NCI-H82 treated with DMSO at 0.1 percent for 48 hours (cell line): Measurements from ENCODE around the gene RINL.

ENCODE experiments used
- DNase-seq: peaks from one replicate; lab custom pipeline; 2025; ENCODE audit not compliant: unreplicated experiment; lab: John Stamatoyannopoulos, UW

RINL gene

DNA sequence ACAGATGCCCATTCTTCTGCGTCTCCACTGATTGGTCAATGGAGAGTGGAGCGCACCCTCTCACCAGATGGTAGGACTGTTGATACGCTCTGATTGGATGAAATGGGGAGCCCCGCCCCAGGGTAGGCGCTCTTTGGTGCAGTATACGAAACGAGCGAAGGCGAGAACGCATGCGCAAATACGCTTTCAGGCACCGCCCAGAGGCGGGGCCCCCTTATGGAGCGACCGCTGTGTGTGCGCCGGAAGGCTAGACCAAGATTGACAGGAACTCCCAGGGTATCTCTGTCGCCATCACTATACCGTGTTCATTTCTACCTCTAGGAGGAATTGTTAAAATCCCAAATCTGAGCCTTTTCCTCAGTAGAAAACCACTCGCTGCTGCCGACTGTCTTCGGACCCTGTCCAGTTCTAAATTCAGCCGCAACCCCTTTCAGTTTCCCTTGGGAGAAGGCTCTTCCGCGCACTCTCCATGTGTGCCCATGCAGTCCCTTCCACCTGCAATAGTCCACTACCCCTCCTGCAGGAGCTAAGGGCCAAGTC, 27.6 kb downstream of the RINL start:
- no peak for DNase-seq

DNA sequence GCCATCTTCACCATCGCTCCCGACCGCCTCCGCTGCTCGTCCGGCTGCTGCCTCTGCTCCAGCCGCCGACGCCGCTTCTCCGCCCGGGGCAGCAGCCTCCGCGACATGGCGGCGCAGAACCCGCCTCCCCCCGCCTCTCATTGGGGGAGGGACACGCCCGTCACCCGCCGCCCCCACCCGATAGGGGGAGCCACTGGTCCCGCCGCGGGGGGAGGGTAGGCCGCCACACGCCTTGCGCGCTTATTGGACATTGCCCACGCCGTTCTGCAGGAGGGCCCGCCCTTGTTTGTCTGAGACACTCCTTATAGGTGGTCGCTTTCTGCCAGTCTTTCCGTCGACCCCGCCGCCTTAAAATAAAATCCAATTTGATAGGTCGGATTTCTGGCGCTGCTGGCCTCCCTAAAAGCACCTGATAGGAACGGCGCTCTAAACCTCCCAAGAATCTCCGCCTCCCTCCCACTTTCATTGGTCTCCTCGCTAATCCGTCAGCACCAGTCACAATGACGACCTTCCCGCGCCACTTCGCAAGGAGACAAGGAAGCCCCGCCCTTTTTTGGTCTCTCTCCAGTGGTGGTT, 28.1 kb downstream of the RINL start, which contains the start of gene HNRNPL:
Gene HNRNPL (minus strand): TSS at position 127 of the 576 bp plus-strand sequence. CDS start 20 bp downstream, at position 107.
- peak; percentile 100 for DNase-seq

GRCh38 chr19:38849147-38849859, 28.8 kb downstream of the RINL start:
- DNase-seq, result peak; percentile 83

DNA sequence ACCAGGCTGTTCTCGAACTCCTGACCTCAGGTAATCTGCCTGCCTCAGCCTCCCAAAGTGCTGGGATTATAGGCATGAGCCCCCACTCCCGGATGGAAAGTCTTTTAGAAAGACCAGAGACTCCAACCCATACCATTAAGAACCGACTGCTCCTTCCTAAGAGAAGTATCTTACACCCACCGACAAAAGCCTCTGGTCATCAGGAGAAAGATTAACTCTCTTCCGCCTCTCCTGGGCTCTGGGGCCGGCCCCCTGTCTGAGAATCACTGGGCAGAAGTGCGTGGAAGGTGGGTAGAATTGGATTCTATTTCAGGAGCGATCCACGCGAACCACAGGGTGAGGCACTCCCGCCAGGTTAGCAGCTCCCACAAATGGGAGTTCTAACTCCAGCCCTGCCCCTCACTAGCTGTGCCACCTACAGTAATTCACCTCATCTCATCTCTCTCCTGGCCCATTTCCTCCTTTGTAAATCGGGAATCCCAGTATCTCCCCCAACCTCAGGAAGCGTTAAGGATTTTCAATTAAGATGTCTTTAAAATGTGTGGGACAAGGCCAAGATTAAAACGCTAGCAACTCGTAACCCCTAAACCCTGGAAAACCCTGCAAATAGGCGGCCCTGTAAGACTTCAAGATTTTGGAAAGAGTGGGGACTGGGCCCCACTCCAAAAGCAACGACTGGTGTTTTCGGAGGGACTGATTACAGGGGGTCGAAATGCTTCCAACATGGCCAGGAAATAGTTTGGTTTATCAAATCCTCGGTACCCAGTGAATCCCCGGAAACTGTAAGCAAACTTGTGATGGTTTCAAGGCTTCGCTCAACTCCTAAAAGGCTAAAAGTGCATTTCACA, 29.6 kb downstream of the RINL start:
- DNase-seq, result no peak

- no peak for DNase-seq
Observed at GRCh38 chr19:38846097-38846496, 32.0 kb downstream of the RINL start.

GRCh38 chr19:38845374-38846024, 32.6 kb downstream of the RINL start:
- DNase-seq, result no peak

GRCh38 chr19:38844093-38844686, 33.9 kb downstream of the RINL start:
- DNase-seq, result no peak

GRCh38 chr19:38843175-38843758, 34.8 kb downstream of the RINL start:
- DNase-seq, result no peak

DNA sequence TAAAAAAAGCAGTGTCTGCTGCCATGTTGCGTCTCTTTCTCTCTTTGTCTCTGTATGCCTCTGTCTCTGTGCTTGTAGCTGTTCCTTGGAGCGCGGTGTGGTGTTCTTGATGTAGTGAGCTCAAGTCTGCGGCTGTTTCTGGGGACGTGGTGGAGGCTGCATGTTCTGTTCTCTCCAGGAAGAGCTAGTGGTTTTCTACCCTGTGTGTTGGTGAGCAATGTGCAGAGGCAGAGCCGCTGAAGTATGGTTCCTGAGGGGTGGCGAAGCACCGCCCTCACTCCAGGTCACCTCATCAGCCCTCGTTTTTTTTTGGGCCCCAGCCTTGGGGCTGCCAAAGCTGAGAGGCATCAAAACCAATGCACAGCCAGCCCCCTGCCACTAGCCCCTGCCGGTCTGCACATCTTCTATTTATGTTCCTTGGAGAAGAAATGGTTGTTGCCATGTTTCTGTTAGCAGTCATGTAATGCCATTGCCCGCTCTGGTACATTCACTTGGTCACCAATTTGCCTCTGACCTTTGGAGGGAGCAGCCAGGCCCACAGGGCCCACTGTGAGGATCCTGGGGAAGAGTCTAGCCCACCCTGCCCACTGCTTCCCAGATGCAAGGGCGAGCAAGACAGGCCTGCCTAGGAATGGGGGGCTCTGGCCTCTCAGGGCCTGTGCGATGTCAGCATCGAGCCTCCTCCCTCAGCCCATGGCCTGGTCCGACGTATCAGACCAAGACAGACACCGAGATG, 35.5 kb downstream of the RINL start:
- no peak for DNase-seq

- no peak for DNase-seq
Observed at GRCh38 chr19:38841787-38842438, 36.2 kb downstream of the RINL start.

DNA sequence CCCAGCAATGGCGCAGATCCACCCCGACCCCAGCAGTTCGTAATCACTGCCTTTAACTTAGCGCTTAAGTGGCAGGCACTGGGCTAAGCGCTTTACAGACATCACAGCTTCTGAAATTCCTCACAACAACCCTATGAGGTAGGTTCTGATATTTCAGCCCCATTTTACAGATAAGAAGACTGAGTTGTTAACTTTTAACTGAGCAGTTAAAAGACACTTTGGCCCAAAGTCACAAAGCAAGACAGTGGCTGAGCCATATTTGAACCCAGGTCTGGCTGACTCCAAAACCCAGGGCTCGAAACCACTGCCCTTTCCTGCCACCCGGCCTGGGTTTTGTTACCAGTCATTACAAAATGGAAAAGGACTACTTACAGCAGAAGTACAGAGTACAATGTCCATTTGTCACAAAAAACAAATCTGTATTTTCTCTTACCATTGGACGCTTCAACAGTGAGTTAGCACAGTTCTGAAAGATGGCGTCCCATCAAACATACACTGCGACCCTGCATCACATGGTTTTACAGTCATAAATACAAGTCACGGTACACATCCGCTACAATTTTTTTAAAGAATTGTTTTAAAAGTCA, 36.8 kb downstream of the RINL start:
- DNase-seq, result no peak

GRCh38 chr19:38840583-38840968, 37.5 kb downstream of the RINL start:
- no peak for DNase-seq

GRCh38 chr19:38839816-38840582, 38.1 kb downstream of the RINL start:
- no peak for DNase-seq

DNA sequence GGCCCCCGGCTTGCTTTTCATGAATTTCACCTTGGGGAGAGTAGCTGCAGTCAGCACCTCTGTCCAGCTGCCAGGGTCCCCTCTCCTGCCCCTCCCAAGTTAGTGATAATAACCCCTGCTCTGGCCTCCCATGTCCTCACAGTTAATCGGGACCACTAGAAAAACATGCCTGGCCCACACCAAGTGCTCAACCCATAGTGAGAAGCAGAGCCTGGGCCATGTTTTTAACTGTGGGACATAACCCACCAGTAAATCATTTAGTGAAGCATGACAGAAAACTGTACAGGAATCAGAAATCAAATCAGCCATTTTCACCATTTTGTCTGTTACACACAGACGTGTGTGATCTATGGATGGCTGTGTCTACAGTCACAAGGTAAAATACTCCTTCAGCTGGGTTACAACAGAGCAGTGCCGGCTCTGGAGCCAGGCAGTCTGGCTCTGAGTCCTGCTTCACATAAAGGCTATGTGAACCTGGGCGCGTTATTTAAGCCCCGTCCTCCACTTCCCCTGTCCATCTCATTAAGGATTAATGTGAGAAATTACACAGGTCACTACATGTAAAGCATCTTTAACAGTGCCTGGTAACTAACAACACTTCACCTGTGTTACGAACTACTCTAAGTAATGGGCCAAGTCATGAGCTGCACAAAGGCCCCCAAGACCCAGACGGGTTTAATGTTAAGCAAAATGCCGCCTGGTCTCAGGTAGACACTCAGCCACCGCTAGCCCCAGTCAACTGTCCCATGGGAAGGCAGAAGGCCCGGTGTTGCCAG, 38.9 kb downstream of the RINL start:
- DNase-seq, result no peak

- no peak for DNase-seq
Observed at GRCh38 chr19:38838208-38838985, 39.7 kb downstream of the RINL start.

DNA sequence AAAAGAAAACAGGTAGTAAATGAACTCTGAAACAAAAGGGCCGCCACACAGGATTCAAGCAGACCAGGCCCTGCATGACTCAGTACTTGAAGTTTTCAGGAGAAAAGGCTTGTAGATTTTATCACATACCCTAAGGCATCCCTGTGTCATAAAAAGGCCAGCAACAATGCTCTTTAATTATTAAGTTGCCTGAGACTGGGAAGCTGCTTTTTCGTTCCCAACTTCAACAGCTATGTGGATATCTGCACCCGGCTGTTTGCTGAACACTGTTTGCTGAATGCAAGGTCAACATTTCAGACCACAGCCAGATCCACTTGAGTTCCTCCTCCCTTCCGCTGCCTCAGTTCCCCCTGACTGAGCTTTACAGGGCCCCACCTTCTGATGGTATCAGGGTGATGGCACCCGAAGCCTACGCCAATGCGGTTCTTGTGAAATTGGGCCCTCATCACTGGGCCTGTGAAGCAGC, 40.4 kb downstream of the RINL start:
- no peak for DNase-seq
